T follicular helper cell (primary cell): ENCODE data around the gene AKT2.
A peak's percentile ranks its signal among the peaks of the same experiment; 100 is the strongest.

Experiments used
- DNase-seq: peaks from one replicate; pipeline ENCODE4 v3.0.0-alpha.2; 2020; ENCODE audit warnings: low read depth

AKT2 gene

GRCh38 chr19:40190891-40191835 lies 94.0 kb downstream of the AKT2 start, which contains the start of gene MAP3K10:
Gene MAP3K10 (plus strand): TSS chr19:40191426. CDS start chr19:40192032, 606 bp downstream.
- DNase-seq, result peak; percentile 56

- DNase-seq, result no peak
Observed at GRCh38 chr19:40184273-40184672, 100.9 kb downstream of the AKT2 start.
